ENCODE data around the gene EXOC2.

Gene EXOC2

GRCh38 chr6:518218-518617, 174.7 kb downstream of the EXOC2 start:
- no peak for DNase-seq

GRCh38 chr6:516213-516612, 176.7 kb downstream of the EXOC2 start:
- DNase-seq = no peak

GRCh38 chr6:515267-515666, 177.7 kb downstream of the EXOC2 start:
- DNase-seq = no peak

GRCh38 chr6:514396-514978, 178.5 kb downstream of the EXOC2 start:
- DNase-seq = no peak

DNA sequence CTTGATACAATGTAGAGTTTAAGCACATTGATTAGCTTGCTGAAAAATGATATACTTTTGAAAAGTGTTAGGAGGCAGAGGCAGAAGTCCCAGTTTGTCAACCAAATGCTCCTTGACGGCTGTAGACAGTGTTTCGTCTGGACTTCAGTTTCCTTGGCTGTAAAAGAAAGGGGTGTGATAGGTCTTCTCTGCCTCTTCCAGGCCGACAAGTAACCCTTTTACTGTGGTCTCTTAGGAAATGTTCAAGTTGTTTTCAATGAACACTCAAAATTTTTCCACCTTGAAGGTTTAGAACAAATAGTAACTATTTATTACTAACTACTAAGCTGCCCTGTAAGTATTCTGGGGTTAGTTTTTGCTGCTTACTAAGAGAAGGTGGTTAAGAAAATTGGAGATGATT, 179.0 kb downstream of the EXOC2 start:
- no peak for DNase-seq

DNA sequence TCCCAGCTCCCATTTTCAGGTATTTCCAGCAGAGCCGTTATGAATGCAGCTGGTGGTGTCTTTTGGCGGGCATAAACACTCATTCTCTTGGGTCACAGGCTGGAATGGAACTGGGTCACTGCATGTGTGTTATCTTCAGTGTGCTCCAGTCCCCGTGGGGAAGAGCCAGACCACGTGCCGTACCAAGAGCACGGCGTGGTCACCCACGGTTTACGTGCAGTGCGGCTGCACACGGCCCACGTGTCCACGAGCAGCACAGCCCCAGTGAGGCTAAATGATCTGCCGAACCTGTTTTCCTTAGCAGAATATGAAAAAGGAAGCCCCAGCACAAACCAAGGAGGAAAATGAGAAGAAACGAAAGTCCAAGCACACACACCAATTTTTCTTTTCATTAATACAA, 179.9 kb downstream of the EXOC2 start:
- DNase-seq = no peak

DNA sequence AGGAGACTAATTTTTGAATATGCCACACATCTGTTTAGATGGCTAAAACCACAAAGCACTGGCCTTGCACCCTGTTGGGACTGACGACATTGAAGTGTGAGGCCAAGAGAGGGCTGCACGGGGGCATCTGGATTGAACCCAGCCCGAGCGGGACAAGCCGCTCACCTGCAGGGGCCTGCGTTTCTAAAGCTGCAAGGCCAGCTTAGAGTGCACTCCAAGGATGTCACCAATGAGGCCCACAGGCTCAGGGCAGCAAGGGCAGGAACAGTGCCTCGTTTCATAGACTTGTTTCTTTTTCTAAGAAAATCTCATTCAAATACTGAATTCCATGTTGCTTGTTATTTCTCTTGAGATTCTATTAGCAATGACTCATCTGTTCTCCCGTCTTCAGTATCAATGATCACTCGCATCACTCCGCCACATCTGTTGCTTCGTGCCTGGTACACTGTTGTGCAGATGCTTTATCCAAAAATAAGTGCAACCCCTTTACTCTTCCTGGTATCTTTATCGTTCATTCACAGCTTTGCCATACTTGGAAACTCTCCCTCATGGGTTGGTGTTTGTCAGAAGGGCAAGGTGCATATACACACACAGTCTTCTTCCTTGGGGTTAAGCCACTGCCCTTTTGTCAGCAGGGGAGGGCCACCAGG, 181.3 kb downstream of the EXOC2 start:
- DNase-seq = no peak

DNA sequence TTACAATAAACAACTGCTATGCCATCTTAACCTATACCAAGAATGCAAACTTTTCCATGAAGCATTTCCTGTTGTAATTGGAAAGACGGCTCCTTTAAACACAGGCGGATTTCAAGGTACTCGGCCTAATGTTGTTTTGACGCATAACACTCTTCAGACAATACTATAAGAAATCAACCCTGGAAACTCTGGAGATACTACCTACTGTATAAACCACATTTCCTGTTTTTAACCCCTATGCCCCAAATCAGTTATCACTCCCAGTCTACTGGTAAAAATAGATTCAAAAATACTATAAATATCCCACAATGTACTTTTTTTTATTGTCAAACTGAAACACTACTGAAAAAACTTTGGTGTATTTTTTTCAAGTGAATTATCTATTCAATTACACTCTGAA, 183.3 kb downstream of the EXOC2 start:
- no peak for DNase-seq

- DNase-seq = no peak
Measured at GRCh38 chr6:508614-509013, 184.3 kb downstream of the EXOC2 start.

- no peak for DNase-seq
Measured at GRCh38 chr6:508006-508405, 184.9 kb downstream of the EXOC2 start.

GRCh38 chr6:506920-507622, 185.9 kb downstream of the EXOC2 start:
- no peak for DNase-seq

DNA sequence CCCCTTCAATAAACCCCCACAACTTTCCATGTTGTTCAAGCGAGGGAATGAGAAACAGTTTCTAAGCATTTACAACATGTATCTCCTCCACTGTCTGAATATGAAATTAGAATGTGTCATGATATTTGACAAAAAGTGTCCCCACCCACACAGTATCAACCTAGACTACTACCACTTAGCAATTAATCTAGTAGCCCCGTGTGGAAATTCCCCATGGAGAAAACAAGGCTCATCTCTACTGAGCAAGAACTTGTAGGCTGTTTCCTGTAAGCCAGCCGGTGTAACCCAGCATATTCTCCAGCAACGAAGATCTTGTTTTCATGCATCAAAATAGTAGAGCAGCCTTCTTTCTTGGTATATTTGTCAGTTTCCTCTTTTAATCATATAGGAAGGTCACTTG, 186.4 kb downstream of the EXOC2 start:
- no peak for DNase-seq

DNA sequence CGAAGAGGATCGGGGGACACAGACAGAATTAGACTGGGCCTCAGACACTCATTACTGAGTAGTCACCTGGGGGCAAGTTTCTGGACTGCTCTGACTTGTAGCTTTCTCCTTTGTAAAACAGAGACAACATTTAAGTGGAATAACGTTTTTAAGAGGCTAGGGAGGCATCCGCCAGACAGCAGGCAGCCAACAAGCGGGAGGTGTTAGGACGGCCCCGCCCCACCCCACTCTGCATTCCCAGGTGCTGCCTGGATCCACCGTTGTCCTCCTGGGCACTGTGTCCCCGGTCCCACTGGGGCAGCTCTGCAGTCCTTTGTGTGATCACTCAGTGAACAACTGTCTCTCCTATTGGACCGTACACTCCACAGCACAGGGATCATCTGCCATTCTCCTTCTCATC, 187.6 kb downstream of the EXOC2 start:
- DNase-seq = no peak

GRCh38 chr6:504446-504980, 188.4 kb downstream of the EXOC2 start:
- no peak for DNase-seq

- no peak for DNase-seq
Measured at GRCh38 chr6:503610-504362, 189.2 kb downstream of the EXOC2 start.

GRCh38 chr6:502761-503160, 190.2 kb downstream of the EXOC2 start:
- DNase-seq = no peak

DNA sequence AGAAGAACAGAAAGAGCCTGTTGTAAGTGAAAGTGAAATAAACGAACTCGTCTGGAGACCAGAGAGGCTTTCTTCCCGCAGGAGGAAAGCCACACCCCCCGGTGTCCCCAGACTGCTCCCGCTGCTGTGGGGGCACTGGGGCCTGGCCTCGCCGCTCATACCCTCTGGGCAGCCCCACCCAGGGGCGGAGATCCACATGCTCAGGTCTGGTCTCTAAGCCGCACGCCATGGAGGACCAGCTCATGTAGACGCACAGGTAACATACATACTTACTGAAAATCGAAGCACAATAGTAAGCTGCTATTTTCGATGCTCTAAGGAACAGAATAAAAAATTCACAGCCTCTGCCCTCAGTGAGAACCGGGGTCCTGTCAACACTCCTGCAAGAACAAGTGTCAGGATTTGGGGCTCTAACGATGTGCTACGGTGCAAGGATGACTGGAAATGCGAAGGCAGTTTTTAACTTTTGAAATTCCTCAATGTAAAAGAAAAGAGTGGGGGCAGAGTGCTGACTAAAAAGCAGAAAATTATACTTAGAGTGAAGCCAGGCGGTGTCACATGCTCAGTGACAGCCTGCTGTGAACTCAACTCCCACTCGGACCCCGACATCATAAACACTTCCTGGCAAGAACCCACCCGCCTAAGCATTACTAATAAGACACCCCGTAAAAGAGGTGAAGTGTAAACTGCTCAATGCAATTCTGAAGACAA, 190.9 kb downstream of the EXOC2 start:
- DNase-seq = peak; percentile 85

- no peak for DNase-seq
Measured at GRCh38 chr6:499617-500016, 193.3 kb downstream of the EXOC2 start.

- peak; percentile 81 for DNase-seq
Measured at GRCh38 chr6:498795-499231, 194.1 kb downstream of the EXOC2 start.

GRCh38 chr6:497258-497657, 195.7 kb downstream of the EXOC2 start:
- DNase-seq = no peak

DNA sequence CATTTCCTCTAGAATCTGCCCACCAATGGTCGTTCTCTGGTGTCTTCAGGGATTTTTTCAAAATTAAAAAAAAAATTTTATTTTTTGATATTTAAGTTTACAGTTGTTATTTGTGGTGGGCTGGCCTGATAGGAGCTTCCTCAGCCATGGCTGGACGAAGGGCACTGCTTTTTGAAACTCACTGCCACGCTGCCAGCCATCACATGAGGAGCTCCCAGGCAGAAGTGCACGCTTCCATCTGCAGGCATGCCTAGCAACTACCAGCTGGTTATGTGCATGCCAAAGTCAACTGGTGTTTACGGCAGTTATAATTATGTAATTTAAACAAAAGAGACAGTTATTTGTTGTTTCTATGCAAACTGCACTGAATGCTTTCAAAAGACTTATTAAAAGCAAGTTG, 196.3 kb downstream of the EXOC2 start:
- no peak for DNase-seq

GRCh38 chr6:494394-494793, 198.5 kb downstream of the EXOC2 start:
- DNase-seq = no peak

GRCh38 chr6:493840-494239, 199.1 kb downstream of the EXOC2 start:
- no peak for DNase-seq

Data from activated CD8-positive, alpha-beta memory T cell treated with anti-CD3 and anti-CD28 coated beads for 24 hours (primary cell).